T-helper 2 cell (primary cell): ENCODE measurements around the gene NSUN2.
"Not testable (repeated sequence)": the region's sequence is repeated elsewhere in the genome, so short reads cannot be mapped to it uniquely, and the experiment has no call there.

Source experiments
- DNase-seq, 5 experiments: peaks; one replicate each; pipeline versions ENCODE4 v3.0.0 to v3.0.0-alpha.2; 2012 to 2022

Gene NSUN2

GRCh38 chr5:6581559-6582426 is 51.1 kb downstream of the NSUN2 start:
- no peak for DNase-seq

DNA sequence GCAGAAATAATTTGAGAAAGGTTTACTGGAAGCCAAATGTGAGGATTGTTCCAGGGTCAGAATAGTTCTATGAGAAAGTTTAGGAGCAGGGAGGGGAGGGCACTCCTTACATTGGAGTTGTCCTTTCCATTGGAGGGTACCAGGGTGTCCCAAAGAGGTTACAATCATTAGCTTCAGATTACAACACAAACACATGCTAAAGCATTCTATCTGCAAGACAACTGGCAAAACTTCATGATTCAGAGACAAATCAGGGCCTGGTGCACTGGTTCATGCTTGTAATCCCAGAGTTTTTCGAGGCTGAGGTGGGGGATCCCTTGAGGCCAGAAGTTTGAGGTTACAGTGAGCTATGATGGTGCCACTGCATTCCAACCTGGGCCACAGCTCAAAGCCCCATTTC is 51.8 kb downstream of the NSUN2 start:
- DNase-seq, result no peak

DNA sequence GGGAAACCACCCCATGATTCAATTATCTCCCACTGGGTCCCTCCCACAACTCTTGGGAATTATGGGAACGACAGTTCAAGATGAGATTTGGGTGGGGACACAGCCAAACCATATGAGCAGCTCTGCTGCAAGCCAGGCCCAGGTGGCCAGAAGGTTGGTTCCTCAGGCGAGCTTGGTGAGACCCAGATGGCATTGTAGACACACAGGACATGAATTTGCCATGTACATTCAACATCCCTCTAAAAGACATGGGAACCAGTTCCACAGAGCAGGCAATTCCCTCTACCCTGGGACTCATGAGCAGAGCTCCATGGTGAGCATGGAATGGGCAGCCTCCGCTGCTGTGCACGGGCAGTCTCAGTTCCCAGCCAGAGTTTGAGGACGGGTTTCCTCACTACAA is 53.3 kb downstream of the NSUN2 start:
- no peak for DNase-seq

DNA sequence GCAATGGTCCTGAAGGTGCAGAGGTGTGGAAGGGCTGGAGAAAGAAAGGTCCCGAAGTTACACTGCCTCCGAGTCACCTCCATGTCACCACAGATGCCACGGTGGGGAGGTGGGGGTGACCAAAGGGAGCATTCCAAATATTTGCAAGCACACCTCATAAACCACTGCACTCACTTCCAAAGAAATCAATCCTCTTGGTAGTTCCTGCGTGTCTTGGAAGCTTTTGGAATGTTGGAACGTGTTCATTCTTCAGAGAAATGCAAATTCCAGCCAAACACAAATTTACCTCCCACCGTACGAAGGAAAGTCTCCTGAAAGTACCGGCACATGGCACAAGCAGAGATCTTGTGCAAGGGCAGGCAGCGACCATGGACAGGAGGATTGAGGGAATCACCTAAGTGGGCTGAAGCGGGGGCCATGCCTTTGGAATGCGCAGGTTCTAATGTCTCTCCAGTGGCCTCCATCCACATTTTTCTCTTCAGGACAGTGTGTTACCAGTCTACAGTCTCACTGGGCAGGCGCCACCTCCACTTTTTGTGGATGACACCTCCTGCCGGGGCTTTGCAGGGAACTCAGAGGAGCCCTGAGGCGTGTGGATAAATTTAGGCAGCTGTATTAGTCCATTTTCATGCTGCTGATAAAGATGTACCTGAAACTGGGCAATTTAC is 54.0 kb downstream of the NSUN2 start:
- DNase-seq, result no peak

DNA sequence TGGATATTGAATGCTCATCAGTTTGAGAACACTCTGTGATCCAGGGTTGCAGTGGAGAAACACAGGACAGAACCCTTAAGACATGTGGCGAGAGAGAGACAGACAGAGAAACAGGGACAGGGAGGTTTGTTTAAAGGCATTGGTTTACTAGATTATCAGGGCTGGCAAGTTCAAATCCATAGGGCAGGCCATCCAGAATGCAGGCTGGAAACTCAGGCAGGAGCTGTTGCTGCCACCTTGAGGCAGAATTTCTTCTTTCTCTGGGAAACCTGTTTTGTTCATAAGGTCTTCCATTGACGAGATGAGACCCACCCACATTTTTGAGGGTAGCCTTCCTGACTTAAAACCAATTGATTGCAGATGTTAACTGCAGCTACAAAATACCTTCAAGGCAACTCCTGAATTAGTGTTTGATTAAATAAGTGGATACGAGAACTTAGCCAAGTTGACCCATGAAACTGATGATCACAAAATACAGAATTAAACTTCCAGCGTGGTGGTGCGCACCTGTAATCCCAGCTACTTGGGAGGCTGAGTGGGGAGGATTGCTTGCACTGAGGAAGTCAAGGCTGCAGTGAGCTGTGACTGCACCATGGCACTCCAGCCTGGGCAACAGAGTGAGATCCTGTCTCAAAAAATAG is 55.9 kb downstream of the NSUN2 start:
- DNase-seq, result peak in 1 of 5 experiments; percentile 11

DNA sequence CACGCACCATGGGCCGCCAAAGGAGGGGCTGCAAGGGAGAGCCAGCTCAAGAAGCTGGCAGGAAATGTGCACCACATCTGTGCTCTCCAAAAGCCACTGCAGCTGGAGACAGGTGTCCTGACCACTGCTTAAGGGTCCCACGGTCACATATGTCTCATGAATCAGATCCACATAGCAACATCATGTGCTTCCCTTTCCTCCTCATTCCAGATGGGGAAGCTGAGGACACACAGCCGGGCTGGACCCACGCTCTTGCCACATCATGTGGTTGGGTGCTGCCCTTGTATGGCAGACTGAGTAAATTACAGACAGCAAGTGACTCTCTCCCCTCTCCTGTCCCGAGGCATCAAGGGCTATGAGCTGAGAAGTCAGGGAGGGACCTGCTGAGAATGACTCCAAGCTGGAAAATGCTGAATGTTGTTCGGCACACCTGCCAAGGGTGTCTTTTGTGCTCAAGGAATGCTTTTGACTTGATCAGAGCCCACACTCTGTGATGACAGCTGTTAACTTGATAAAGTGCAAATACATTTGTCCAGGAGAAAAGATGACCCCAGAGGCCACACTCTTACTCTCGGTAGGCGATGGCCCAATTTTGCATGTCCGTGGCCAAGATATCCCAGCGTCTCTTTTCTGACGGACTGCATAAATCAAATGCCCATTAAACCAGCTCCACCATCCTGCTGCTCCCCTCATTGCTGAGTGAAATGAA is 58.2 kb downstream of the NSUN2 start:
- no peak for DNase-seq

- DNase-seq, result no peak
Measured at GRCh38 chr5:6574111-6574510, 58.7 kb downstream of the NSUN2 start.

DNA sequence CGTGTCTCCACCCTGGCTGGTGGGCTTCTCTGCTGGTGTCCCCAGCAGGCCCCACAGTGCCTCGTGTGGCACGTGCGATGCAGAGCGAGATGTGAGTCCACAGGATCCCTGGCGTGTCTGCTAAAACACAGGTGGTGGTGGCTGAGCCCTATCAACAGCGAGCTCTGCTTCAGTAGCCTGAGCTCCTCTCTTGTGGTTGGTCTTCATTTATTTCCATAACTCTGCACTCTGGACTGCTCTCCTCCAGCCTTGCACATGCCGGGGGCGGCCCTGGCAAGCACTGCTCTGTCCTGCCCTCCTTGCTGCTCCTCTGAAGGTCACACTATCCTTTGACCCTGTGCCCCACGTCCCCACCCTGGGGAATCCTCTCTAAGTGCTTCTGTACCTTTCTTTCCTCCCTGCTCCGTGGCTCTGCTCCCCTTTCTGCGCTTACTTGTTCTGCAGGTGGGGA is 59.2 kb downstream of the NSUN2 start:
- no peak for DNase-seq

GRCh38 chr5:6572825-6573380 is 59.9 kb downstream of the NSUN2 start:
- DNase-seq, result no peak

DNA sequence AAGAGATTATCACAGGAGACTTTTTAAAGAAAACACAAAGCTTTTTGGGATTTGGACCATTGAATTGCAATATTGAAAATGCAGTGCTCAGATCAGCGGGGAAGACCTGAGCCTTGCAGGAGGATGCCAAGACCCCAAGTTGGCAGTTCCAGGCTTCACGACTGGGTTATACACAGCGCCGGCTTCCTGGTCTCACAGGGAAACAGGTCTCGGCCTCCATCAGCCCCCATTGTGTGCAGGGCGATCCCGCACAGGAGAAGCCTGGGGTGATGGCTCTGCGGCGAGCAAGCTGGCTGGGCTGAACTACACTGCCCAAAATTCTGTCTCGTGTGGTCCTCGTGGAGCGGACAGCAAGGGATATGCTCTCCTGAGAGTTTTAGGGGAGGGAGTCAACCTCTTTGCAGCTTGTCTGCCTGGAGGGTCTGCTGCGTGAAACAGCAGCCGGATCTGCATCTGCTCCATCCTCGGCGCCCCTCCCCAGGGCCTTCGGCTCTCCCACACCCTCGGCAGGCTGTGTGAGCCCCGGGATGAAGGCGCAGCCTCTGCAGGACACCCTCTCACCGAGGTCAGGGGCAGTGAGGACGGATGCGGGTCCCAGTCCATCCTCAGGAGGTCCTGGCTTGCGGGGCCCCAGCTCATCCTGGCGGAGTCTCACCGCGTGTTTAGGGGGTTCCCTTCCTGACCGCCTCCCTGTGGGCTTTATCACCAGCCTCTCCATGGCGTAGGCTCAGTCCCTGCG is 60.6 kb downstream of the NSUN2 start:
- DNase-seq, result no peak

DNA sequence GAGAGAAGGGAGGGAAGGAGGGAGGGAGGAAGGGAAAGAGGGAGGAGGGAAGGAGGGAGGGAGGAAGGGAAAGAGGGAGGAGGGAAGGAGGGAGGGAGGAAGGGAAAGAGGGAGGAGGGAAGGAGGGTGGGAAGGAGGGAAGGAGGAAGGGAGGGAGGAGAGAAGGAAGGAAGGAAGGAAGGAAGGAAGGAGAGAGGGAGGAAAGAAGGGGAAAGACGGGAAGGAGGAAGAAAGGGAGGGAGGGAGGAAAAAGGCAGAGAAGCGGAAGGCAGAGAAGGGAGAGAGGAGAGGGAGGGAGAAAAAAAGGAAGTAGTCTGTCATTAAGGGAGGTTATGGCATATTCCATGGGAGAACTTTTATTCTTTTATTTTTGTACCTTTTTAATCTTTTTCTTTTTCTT is 61.2 kb downstream of the NSUN2 start:
- not testable (repeated sequence) for DNase-seq

DNA sequence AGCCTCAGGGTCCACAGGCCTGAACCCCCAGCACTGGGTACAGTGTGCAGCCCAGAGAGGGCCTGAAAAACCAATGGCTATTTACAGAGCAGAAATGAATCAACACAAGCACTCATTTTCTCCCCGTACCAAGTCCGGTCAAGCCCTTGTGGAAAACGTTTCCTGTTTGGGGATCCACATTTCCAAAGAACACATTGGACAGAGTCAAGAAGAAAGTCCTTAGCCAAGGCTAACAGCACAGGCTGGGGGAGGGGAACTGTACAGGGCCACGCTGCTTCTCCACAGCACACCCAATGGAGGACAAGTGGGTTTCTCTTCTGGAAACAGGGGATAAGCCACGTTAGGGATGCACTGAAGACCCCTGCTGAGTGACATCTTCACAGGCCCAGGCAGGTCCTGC is 62.3 kb downstream of the NSUN2 start:
- DNase-seq, result no peak

DNA sequence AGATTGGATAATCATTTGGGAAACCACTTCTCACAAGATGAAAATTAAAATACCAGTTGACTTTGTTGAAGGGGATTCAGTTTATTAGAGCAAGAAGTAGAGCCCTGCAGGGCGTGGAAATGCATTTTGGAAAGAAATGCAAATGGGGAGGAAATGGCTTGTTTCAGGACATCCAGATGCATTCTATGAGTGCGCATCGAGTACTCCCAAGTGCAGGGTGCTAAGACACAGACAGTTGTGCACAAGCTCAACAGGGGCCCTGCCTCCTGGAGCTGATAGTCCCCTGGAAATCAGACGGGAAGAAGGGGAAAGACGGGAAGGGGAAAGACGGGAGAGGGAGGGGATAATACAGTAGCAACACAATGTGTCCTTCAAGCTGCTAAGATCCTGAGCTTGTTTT is 64.0 kb downstream of the NSUN2 start:
- no peak for DNase-seq

- no peak for DNase-seq
Measured at GRCh38 chr5:6568383-6568782, 64.5 kb downstream of the NSUN2 start.

- DNase-seq, result no peak
Measured at GRCh38 chr5:6567835-6568234, 65.0 kb downstream of the NSUN2 start.

- DNase-seq, result no peak
Measured at GRCh38 chr5:6567068-6567467, 65.8 kb downstream of the NSUN2 start.

DNA sequence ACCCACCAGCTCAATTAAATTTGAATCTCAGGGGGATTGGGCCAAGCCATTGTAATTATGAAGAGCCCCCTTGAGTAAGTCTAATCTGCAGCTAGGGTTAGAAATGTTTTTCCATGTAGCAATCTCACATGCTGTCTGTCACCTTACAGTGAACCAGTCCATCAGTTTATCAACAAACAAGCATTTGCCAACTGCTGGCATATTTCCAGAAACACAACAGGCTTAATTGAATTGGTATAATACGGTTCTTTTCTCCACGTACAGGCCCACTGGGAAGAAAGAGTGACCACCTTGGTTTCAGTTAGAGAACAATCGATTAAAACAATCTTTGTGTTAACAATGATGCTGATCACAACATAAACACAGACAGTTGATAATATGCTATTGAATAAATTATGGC is 67.4 kb downstream of the NSUN2 start:
- DNase-seq, result no peak

- no peak for DNase-seq
Measured at GRCh38 chr5:6557807-6558575, 74.9 kb downstream of the NSUN2 start.

DNA sequence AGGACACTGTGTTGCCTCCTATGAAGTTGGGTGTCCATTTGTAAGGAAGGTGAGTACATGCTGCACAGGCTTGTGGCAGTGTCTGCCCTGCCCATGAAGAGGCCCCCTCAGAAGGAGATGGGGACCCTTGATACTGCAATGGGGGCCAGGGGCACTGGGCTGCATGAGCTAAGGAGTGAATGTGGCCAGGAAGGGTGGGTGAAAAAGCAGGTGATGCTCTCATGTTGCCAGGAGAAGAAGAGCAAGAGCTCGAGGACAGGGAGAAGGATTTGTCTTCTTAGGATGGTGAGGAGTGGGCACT is 76.1 kb downstream of the NSUN2 start:
- DNase-seq, result no peak

GRCh38 chr5:6556089-6556801 is 76.6 kb downstream of the NSUN2 start:
- DNase-seq, result no peak

DNA sequence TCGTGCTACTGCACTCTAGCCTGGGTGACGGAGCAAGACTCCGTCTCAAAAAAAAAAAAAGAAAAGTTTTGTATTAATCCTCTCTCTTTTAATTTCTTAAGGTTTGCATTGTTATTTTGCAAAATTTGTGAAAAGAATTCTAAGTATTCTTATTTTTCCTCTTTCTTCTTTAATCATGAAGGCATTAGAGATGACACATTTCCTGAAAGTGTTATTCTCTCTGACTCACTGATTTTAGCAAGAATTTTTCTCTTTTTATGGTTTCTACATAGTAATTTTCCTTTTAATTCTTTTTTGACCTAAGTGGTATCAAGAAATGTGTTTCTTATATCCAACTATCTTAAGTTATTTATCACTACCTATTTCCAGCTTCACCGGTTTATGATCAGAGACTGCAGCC is 78.0 kb downstream of the NSUN2 start:
- no peak for DNase-seq
